HG03045 (cell line): Measurements from ENCODE around the gene ERFE.
"Not testable (repeated sequence)": the region's sequence is repeated elsewhere in the genome, so short reads cannot be mapped to it uniquely, and the experiment has no call there.

ENCODE experiments used
- ATAC-seq: cut with Tn5 transposase; IDR thresholded peaks from one replicate; pipeline ENCODE4 v1.9.1; 2021; ENCODE audit warnings: mild to moderate bottlenecking, moderate library complexity; ENCODE audit not compliant: unreplicated experiment

The ERFE gene

GRCh38 chr2:238166391-238167343 lies 7.9 kb downstream of the ERFE start:
- no peak for ATAC-seq

DNA sequence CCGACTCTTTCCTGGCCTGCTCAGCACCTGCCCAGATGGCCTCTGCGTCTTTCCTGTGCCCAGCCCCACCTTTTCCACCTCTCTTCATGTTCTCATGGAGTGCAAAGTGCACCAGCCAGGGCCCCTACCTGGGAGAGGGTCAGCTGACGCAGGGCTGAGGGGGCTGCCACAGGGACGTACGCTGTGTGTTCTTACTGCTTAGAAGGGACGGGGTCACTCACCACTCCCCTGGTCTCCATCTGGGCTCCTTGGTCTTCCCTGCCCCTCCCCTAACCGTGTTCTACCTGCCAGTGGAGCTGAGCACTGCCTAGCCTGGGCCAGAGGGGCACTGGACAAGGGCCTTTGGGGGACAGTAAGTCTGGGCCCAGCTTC lies 8.6 kb downstream of the ERFE start:
- ATAC-seq: no peak

- no peak for ATAC-seq
Measured at GRCh38 chr2:238167761-238168160, 9.0 kb downstream of the ERFE start.

DNA sequence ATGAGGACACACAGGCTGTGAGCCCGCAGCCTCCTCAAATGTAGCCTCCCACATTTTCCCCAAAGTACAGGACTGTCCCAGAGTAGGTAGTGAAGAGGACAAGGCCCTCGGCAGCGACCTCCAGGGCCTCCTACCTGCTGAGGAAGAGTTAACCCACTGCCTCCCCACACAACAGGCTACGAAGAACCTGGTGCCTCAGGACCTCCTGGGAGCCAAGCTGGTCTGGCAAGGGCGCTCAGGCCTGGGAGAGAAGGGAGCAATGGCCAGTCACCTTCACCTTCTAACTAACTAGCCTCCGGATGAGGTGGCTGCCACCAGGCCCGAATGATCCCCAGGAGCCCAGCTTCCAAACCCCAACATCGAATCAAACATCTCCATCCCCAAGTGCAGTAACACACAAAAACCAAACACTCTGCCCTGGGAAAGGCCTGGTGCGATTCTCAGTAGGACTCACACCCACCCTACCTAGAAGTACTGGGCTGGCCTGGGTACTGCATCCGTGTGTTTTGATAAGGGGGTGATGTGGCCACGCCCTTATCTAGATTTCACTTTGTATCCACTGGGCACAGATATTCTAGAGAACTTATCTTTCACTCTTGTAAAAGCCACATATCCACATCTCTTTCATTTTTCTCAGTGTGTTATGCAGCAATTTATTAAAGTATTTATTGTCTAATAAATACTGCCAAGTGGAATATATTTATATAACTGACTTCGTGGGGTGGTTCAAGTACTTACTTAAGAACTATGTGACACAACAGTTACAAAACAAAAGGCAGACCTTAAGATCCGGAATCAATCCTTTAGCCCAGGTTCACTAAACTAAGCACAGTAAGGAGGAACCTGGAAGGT lies 9.7 kb downstream of the ERFE start:
- no peak for ATAC-seq

- ATAC-seq: no peak
Measured at GRCh38 chr2:238169048-238169707, 10.4 kb downstream of the ERFE start.

DNA sequence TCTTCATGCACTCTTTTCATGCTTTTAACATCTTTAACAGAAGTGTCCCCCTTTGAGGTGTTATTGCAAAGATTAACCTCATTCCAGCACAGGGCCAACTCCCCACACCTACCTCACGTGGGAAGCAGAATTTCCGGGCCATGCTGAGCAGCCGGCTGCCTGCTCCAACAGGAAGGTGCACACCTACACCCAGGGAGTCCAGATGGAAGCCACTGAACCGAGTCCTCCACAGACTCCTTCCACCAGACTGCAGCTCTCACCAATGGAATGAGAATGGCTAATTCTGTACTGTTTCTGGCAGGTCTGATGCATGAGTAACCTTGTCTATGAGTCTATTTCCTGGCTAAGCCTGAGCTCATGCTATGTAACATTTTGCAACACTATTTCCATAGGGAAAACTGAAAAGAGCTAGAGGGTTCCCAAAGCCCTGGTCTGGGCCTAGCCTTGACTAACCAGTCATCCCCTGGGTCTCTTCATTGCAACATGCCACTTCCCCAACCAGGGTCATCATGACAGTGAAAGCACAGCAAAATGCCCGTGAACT lies 11.0 kb downstream of the ERFE start:
- ATAC-seq: no peak

DNA sequence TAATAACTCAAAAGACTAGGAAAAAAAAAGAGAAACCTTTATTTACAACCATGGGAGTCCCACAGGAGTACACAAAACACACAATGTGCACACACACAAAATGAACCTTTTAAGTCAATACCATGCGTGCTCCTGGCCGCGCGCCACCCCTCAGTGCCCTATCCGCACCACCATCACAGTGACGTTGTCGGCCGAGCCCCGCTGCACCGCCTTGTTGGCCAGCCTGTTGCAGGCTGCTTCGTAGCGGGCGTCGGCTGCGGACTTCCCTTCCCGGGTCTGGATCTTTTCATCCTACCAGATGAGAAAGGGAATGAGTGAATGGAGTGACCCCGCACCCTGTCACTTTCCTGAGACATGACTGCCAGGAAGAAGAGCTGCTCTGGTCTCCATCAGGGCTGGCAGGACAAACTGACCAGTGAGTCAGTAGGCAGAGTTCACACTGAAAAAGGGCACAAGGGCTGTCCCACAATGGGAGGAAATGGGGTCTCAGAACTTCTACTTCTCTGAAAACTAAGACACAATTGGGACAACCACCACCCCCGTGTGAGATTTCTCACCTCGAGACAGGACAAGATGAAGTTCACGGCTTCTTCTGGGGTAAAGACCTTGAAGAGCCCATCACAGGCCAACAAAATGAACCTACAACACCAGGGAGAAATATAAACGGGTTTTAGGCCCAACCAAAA lies 11.8 kb downstream of the ERFE start:
- ATAC-seq: no peak

- ATAC-seq: not testable (repeated sequence)
Measured at GRCh38 chr2:238171072-238171431, 12.3 kb downstream of the ERFE start.

- no peak for ATAC-seq
Measured at GRCh38 chr2:238171575-238172187, 12.9 kb downstream of the ERFE start.

GRCh38 chr2:238172439-238172838 lies 13.7 kb downstream of the ERFE start:
- ATAC-seq: no peak

DNA sequence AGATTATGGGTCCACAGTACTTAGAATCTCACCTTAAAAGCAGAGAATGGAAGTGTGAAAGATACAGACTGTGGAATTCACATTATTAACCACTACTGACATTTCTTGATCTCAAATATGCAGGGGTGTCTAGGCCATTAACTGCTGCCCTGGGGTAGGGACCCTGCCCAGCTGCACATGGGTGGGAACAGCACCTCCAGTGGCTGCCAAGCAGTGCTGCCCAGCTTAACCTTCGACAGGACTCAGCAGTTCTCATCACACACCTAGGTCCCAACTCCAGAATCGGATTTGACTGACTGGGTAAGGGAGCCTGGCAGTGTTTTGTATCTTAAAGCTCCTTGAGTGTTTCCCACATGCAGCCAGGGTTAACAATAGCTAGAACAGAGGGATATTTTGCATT lies 14.9 kb downstream of the ERFE start:
- ATAC-seq: no peak

DNA sequence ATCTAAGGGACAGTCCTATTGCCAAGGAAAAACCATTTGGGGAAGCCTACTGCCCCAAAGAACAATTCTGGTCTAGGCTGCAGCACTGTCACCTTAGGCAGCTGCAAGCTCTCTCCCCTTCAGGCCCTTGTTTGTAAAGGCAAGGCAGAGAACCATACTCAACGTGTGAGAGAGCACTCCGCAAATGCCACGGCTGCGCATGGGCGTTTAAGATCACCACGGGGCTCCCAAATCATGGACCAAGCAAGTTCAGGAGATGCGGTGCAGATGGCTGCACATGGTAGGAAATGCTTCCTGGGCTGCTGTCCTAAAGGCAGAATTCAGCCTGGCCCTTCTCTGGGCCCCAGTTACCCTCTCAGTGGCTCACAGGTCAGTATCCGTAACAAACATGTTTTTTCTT lies 15.5 kb downstream of the ERFE start:
- ATAC-seq: no peak

DNA sequence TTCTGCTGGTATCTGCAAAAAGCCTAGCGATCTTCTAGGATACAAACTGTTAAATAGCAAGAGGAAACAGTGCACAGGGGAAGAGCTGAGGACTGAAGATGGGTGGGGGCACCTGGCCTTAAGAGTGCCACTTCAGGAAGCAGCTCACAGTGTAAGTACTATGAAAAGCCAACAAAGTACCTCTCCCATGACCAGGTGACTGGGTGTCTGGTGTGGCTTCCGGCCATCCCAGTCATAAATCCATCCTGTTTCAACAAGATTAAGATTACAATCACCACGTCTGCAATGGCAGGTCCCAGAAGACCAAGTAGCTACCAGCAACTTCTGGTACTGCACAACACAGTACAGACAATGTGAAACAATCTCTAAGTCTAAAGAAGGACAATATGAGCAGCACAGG lies 15.9 kb downstream of the ERFE start:
- ATAC-seq: no peak

DNA sequence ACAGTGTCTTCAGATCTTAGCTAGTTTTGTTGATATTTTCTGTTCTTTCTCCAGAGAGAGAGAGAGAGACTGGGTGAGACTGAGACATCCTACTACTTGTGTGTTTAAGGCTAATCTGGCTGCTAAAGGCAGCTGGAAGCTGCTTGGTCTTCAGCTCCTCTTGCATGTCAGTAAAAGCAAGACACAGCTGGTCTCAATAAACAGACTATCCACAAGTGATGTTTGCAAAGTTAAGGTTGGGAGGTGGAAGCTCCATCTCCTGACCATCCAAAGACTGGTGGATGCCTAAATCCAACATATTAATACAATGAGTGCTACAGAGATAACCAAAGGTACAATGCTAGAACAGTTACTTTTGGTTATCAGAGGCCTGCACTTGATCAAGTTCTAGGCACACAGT lies 17.8 kb downstream of the ERFE start:
- ATAC-seq: no peak

DNA sequence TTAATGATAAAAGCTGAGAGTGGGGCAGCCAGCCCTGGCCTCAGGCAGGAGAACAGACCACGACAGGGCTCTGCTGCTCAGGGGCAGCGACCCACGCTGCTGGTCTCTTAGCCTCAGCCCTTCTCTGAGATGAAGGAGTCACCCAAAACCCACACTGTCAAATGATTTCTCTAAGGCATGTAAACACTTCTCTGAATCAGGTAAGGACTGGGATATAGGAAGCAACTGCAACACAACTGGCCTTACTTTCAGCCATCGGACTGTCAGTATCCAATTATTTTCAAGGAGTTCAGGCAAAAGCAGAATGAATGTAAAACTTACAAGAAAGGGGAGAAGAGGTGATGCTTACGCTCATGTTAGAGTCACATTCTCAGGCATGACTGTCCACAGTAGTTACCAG lies 21.8 kb downstream of the ERFE start:
- no peak for ATAC-seq

GRCh38 chr2:238182362-238182761 lies 23.6 kb downstream of the ERFE start:
- no peak for ATAC-seq

- ATAC-seq: no peak
Measured at GRCh38 chr2:238183821-238184220, 25.1 kb downstream of the ERFE start.

GRCh38 chr2:238187618-238188548 lies 29.1 kb downstream of the ERFE start:
- no peak for ATAC-seq

DNA sequence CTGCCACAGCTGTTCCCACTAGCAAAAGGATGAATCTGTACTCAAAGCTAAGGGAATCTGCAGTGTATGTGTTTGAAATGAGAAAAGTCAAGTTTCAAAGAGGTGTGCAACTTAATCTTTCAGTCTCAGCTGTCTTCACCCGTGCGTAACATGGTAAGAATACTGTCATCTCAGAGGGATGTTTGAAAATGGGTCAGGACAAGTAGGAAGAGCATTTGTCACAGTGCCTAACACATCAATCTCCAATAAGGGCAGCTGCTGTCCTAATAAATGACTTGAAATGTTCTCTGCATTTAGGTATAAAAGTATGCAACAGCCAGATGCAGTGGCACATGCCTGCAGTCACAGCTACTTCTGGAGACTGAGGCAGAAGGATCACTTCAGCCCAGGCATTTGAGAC lies 31.7 kb downstream of the ERFE start:
- ATAC-seq: no peak
